ENCODE data around the gene PHACTR3.
"Not testable (repeated sequence)": the region's sequence is repeated elsewhere in the genome, so short reads cannot be mapped to it uniquely, and the experiment has no call there.

The PHACTR3 gene

GRCh38 chr20:59863058-59863457, 258.7 kb downstream of the PHACTR3 start:
- DNase-seq (ENCODE audit: low spot score): no peak

GRCh38 chr20:59864726-59865125, 260.4 kb downstream of the PHACTR3 start:
- DNase-seq (ENCODE audit: low spot score): no peak

GRCh38 chr20:59866338-59866737, 262.0 kb downstream of the PHACTR3 start:
- DNase-seq (ENCODE audit: low spot score): no peak

- DNase-seq (ENCODE audit: low spot score): no peak
Measured at GRCh38 chr20:59871096-59871495, 266.8 kb downstream of the PHACTR3 start.

GRCh38 chr20:59873409-59873808, 269.1 kb downstream of the PHACTR3 start:
- DNase-seq (ENCODE audit: low spot score): no peak

GRCh38 chr20:59880198-59880597, 275.9 kb downstream of the PHACTR3 start:
- DNase-seq (ENCODE audit: low spot score): no peak

- no peak for DNase-seq (ENCODE audit: low spot score)
Measured at GRCh38 chr20:59884494-59884893, 280.2 kb downstream of the PHACTR3 start.

- no peak for DNase-seq (ENCODE audit: low spot score)
Measured at GRCh38 chr20:59888050-59888449, 283.7 kb downstream of the PHACTR3 start.

GRCh38 chr20:59890035-59890434, 285.7 kb downstream of the PHACTR3 start:
- DNase-seq (ENCODE audit: low spot score): not testable (repeated sequence)

GRCh38 chr20:59891581-59891980, 287.2 kb downstream of the PHACTR3 start:
- no peak for DNase-seq (ENCODE audit: low spot score)

GRCh38 chr20:59895908-59896307, 291.6 kb downstream of the PHACTR3 start:
- no peak for DNase-seq (ENCODE audit: low spot score)
